HG03095 (cell line): ENCODE measurements around the gene FOXL2NB.

Source experiments
- ATAC-seq: cut with Tn5 transposase; IDR thresholded peaks from one replicate; pipeline ENCODE4 v1.9.1; 2021; ENCODE audit warnings: moderate library complexity; ENCODE audit not compliant: unreplicated experiment

The FOXL2NB gene

GRCh38 chr3:138928727-138929372 is 18.2 kb upstream of the FOXL2NB start:
- ATAC-seq: no peak

- ATAC-seq: no peak
These were observed 13.8 kb upstream of the FOXL2NB start for GRCh38 chr3:138933068-138933668.

- ATAC-seq: no peak
These were observed 12.9 kb upstream of the FOXL2NB start for GRCh38 chr3:138933981-138934691.

GRCh38 chr3:138935505-138935862 is 11.5 kb upstream of the FOXL2NB start:
- no peak for ATAC-seq

- ATAC-seq: peak; percentile 62
These were observed 10.9 kb upstream of the FOXL2NB start for GRCh38 chr3:138935863-138936740.

- ATAC-seq: no peak
These were observed 10.0 kb upstream of the FOXL2NB start for GRCh38 chr3:138936741-138937689.

- ATAC-seq: no peak
These were observed 9.3 kb upstream of the FOXL2NB start for GRCh38 chr3:138937690-138938055.

- no peak for ATAC-seq
These were observed 8.8 kb upstream of the FOXL2NB start for GRCh38 chr3:138938056-138938876.

- ATAC-seq: no peak
These were observed 8.0 kb upstream of the FOXL2NB start for GRCh38 chr3:138938877-138939560.

- no peak for ATAC-seq
These were observed 7.3 kb upstream of the FOXL2NB start for GRCh38 chr3:138939561-138940241.

- no peak for ATAC-seq
These were observed 6.6 kb upstream of the FOXL2NB start for GRCh38 chr3:138940446-138940845.

GRCh38 chr3:138941259-138941885 is 5.6 kb upstream of the FOXL2NB start:
- no peak for ATAC-seq

GRCh38 chr3:138942271-138942670 is 4.7 kb upstream of the FOXL2NB start:
- ATAC-seq: no peak

GRCh38 chr3:138942861-138943623 is 4.0 kb upstream of the FOXL2NB start:
- ATAC-seq: no peak

- no peak for ATAC-seq
These were observed 3.0 kb upstream of the FOXL2NB start for GRCh38 chr3:138943724-138944653.

- no peak for ATAC-seq
These were observed 2.4 kb upstream of the FOXL2NB start for GRCh38 chr3:138944654-138944928.
